NCI-H146 treated with DMSO at 0.1 percent for 48 hours (cell line): ENCODE results near the gene LGALS1.

Experiments used
- DNase-seq: peaks from one replicate; lab custom pipeline; 2025; ENCODE audit not compliant: unreplicated experiment; lab: John Stamatoyannopoulos, UW

Gene LGALS1

DNA sequence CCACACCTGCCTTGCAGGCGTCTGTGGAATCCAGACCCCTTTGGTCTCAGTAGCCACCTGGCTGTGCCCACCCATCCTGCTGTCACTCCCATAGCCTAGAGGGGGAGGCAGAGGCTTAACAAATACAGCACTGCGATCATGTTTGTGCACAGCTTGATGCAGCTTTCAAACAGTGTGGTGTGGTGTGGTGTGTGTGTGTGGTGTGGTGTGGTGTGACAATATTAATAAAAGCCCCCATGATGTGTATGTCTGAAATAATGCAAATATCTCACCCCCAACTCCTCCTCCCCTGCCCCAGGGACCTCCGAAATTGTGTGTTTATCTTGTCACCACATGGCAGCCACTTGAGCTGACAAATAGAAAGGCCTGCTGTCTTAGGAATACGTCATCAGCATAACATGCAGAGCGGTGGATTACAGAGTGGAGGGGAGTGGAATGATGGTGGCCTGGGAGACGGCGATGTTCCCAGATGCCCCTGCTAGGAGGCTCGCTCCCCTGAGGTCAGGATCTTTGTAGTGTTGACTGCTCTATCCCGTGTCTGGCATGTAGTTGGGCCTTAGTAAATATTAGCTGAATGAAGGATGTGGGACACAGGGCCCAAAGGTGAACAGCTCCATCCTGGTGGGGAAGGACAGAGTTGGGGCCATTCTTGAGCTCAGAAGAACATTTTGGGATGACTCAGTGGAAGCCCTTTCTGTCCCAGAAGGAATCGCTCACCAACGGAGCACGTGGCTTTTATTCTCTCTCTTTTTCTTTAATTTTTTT is 14.1 kb upstream of the LGALS1 start:
- DNase-seq, result peak; percentile 7

DNA sequence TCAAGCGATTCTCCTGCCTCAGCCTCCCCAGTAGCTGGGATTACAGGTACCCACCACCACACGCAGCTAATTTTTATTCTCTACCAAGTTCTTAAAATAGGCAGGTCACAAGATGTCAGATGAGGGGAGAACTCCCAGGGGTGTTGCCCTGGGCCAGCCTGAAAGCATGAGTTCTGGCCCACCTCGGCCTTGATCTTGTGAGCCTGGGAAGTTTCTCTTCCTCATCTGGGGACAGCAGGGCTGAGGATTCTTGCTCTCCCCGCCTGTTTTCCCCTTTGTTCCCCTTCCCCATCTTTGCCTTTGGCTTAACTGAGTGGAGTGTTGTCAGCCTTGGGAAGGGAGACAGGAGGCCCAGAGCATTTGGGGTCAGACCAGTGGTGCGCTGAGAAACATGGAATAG is 13.4 kb upstream of the LGALS1 start:
- DNase-seq, result no peak

DNA sequence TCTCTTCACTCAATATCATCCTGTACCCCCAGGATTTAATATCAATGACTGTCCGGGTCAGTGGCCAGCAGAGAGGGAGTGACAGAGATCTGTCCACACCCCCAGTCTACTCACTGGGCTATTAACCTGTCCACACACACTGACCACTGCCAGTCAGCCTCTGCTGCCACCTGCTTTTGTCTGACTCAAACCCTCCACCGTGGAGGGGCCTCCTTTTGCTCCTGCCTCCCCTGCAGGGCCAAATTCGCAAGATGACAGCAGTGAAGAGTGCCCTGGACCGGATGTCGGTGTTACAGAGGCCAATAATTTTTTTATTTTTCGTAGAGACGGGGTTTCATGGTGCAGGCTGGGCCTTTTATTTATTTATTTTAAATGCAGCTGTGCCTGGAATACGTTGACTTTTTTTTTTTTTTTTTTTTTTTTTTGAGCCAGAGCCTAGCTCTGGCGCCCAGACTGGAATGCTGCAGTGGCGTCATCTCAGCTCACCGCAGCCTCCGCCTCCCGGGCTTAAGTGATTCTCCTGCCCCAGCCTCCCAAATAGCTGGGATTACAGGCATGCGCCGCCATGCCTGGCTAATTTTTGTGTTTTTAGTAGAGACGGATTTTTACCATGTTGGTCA is 11.8 kb upstream of the LGALS1 start:
- no peak for DNase-seq

DNA sequence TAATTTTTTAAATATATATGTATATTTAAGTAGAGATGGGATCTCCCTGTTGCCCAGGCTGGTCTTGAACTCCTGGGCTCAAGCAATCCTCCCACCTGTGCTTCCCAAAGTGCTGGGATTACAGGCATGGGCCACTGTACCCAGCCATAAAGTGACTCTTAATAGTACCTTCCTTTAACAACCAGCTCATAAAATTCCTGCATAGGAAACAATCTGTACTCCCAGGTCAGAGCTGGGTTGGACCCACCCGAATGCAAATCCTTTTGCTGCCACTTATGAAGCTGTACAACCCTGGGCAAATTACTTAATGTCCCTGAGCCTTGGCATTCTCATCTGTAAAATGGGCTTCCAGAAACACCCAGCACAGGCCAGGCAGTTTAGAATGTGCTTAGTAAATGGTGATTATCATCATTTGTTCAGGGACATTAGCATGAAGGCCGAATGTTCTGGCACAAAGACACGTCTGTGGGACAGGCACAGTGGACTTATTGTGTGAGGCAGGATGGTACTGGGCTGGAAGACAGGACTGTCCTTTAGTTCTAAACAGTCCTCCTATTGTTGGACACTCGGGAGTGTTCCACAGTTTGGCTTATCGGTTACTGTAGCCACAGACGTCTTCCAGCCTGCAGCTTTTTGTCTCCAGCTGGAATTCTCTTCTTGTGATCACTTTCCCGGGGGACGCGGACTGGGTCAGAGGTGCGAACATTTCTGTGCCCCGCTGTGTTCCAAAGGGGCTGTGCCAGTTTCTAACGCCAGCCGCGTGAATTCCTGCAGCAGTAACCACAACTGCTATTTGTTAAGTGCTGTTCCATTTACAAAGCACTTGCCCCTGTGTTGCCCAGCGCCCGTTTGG is 11.0 kb upstream of the LGALS1 start:
- DNase-seq, result no peak

DNA sequence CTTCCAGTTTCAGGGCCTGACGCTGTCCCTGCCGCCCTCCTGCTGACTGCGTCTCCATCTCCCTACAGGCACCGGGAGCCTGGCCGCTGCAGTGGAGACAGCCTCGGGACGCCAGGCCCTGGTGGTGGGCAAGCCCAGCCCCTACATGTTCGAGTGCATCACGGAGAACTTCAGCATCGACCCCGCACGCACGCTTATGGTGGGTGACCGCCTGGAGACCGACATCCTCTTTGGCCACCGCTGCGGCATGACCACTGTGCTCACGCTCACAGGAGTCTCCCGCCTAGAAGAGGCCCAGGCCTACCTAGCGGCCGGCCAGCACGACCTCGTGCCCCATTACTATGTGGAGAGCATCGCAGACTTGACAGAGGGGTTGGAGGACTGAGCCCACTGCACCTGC is 9.9 kb upstream of the LGALS1 start:
- DNase-seq, result no peak

DNA sequence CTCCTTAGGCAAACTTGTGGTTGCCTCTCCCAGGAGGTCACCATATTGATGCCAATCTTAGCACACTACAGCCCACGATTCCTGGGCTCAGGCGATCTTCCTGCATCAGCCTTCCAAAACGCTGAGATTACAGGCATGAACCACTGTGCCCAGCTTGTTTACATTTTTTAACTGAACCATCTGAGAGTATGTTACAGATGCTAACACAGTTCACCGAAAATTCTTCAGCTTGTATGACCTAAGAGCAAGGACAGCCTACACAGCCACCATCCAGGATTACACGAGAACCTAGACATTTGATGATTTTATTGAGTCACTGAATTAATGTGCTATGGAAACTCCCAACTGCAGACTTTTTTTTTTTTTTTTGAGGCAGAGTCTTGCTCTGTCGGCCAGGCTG is 5.8 kb upstream of the LGALS1 start:
- no peak for DNase-seq

DNA sequence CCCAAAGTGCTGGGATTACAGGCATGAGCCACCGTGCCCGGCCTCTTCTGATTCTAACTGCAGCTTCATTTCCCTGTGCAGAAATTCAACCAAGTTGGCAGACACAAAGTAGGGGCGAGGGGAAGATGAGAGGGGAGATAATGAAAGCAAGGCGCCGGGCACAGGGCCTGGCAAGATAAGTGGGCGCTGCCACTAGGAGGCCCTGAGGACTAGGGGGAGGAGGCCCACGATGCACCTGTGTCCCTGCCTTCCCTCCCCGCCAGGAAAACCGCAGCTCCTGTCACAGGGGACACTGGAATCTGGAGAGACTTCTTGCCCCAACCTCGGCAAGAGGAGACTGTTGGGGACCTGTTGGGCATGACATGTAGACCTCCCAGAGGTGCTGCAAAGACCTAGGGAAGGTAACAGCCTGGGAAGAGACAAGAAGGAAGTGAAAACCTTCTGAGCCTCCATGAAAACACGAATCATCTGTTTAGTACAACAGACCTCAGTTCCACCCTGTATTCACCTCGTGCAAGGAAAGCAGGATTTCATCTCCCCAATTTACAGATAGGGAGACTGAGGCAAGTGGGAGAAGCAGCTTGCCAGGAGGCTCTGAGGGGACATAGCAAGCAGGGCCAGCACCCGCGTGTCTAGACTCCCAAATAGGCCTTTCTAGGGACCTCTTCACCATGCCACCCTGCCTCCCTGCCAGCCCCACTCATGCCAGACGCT is 3.1 kb upstream of the LGALS1 start:
- no peak for DNase-seq

DNA sequence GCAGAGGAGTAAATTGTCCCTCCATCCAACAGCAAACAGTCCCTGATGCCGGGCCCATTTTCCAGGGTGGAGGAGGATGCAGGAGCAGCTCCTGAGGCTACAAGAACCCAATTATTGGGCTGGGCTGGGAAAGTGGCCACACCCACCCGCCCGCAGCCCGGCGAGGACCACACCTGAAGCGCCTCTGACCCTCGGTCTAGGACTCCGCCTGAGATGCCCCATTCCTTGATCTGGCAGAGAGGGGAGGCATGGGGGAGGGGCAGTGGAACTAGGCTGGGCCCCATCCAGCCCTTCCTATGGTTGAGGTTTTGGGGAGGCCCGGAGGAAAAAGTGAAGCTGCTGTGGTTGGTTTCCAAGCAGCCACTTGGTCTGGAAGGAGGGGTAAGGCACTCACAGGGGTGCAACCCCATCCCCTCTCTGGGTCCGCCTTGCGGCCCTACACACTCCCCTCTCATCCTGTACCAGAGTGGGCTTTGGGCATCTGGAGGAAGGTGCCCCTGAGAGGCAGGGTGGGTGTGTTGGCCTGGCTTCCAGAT is 2.4 kb upstream of the LGALS1 start:
- no peak for DNase-seq

DNA sequence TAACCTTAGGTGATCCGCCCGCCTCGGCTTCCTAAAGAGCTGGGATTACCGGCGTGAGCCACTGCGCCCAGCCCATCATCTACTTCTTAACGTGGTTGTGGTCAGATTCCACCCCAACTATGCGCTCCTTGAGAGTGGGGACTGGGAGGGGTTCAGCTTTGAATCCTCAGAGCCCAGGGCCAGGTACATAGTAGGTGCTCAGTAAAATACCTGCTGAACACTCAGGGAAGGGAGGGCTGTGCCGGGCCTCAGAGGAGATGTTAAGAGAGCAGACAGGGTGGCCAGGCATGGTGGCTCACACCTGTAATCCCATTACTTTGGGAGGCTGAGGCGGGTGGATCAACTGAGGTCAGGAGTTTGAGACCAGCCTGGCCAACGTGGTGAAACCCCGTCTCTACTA is 1.2 kb upstream of the LGALS1 start:
- no peak for DNase-seq

DNA sequence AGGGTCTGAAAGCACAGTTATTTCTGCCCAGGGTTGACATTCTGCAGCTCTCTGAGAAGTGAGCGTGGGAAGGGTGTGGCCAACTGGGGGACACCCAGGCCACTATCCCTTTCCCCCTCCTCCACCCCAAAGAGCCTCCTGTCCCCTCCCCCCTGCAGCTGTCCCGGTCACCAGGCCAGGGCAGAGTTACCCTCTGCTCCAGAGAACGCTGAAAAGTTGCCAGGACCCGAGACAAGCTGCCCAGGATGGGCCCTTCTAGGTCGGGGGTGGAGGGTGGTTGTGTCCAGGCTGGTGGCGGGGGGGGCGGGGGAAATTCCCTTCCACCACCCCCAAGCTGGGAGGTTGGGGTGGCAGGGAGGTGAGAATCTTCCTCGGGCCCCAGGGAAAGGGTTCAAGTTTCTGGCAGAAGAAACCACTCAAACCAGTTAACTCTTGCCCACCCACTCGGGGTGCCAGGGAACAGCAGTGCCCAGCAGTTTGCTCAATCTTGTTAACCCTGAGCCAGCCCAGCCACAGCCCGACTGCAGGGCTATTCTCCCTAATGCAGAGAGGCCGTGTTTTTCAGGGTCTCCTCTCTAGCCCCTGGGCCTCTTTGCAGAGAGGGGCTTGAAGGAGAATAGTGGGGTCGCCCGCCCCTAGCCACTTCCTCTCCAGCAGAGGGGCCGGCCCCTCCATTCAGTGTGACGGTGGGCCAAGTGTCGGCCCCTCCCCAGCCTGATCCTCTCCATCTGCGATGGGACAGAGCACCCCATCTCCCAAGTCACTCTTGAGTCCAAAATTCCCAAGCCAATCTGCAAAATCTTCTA is 697 bp downstream of the LGALS1 start:
- DNase-seq, result no peak

DNA sequence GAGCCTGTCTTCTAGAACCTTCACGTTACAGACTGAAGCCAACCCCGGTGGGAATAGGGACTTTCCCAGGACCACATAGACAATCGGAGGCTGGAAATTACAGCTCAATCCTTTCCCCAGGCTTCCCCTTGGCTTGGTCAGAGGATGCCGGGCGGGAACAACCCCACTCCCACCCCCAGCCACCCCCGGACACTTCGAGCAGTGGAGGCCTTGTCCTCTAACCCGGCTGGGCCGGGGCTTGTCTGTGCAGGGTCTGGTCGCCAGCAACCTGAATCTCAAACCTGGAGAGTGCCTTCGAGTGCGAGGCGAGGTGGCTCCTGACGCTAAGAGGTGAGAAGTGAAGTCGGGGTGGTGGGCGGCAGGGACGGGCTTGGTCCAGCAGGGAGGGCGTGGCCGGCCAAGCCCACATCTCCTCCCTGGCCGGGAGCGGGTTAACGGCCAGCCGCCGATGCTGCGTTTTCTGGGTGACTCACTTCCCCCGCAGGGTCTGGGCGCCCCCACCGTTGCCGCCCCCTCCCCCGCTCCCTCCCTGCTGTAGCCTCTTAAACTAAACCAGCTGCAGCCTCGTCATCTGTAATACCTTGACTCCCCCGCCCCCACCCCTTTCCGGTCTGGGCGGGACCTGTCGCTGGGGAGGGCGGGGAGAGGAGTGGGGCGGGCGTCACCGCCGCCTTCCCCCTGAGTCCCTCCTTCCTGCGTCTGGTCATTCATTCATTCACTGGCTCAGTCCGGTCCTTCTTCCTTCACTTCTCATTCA is 1.5 kb downstream of the LGALS1 start:
- DNase-seq, result peak; percentile 30

DNA sequence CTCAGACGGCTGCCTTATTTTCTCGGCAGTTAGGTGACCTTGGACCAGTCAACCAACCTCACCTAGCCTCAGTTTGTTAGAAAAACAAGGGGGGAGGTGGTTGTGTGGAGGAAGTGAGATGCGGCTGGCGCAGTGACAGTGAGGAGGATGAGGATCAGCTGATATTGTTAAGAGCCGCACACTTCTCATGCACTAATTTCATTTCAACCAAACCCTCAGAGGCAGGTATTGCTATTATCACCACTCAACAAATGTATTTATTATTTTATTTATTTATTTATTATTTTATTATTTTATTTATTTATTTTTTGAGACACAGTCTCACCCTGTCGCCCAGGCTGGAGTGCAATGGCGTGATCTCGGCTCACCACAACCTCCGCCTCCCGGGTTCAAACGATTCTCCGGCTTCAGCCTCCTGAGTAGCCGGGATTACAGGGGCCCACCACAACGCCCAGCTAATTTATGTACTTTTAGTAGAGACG is 2.1 kb downstream of the LGALS1 start:
- DNase-seq, result no peak

DNA sequence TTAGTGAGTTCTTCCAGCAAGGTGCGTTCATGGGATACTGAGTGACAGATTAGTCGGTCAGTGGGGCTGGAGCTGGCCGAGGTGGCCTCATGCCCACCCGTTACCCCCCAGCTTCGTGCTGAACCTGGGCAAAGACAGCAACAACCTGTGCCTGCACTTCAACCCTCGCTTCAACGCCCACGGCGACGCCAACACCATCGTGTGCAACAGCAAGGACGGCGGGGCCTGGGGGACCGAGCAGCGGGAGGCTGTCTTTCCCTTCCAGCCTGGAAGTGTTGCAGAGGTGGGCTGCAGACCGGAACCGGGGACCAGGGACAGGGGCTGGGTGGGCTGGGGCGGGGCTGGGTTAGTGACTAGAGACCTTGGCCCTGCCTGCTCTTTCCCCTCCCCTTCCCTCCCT is 2.9 kb downstream of the LGALS1 start:
- no peak for DNase-seq

DNA sequence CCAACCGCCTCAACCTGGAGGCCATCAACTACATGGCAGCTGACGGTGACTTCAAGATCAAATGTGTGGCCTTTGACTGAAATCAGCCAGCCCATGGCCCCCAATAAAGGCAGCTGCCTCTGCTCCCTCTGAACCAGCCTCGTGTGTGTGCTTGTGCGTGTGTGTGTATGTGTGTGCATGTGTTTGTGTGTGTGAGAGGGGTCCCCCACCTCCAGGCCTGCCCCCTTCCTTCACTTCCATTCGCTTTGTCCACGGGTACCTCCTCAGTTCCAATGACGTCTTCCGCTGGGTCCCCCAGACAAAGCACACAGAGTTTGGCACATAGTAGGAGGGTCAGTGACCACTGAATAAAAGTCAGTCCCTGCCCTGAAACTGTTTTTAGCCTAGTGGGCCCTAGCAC is 4.2 kb downstream of the LGALS1 start:
- no peak for DNase-seq

DNA sequence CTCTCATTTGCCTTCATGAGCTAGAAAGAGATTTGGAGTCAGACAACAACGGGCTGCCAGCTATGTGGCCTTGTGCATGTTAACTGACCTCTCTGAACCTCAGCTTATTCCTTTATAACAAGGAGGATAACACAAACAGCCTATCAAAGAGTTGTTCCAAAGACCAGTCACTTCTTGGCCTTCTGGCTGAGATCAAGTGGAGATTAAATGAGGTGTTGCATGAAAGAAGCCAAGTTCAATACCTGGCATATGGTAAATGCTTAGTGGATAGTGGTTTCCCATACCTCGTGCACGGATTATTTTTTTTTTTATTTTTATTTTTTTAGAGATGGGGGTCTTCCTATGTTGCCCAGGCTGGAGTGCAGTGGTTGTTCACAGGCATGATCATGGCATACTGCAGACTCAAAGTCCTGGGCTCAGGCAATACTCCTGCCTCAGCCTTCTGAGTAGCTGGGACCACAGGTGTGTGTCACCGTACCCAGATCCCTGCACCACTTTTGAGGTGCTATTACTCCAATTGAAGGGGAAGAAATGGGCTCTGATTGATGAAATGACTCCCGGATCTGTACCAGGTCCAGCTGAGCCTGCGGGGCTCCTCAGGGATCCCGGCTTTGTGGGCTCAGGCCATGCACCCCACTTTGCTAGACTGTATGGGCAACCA is 4.9 kb downstream of the LGALS1 start:
- no peak for DNase-seq

DNA sequence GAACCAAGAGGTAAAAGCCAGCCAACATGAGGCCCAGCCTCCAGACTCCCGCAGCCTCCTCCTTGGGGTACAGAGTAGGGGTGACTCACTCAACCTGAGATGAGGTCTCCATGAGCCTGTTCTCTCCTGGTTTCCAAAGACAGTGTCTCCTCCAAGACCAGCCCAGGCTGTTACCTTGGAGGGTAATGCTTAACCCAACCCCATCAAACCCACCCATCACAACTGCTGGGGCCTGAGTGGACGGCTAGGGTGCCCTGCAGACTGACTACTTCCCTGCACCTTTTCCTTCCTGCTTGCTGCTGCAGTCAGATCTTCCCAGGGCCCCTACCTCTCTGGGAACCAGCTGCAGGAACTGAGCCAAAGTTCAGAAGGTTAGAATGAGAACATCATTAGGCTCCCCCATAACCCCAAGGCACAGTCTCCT is 5.6 kb downstream of the LGALS1 start:
- no peak for DNase-seq

DNA sequence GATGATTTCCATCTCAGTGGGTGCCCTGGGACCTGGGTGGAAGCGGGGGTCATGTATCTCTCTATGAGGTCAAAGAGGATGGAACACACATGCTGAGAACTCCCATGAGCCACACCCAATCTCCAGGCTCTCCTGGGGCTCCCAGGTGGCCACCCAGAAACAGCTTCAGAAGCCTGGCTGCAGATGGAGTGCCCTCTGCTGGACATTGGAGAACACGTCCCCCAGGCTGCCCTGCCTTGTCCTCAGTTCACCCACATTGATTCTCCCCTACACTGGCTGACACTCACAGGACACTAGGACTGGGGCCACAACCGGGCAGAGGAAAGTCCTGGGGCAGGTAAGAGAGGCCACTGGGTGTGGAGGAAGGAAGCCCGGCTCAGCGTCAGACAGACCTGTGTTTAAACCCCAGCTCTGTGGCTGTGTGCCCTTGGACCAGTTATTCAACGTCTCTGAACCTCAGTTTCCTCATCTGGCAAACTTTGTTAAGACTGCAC is 6.2 kb downstream of the LGALS1 start:
- peak; percentile 10 for DNase-seq

DNA sequence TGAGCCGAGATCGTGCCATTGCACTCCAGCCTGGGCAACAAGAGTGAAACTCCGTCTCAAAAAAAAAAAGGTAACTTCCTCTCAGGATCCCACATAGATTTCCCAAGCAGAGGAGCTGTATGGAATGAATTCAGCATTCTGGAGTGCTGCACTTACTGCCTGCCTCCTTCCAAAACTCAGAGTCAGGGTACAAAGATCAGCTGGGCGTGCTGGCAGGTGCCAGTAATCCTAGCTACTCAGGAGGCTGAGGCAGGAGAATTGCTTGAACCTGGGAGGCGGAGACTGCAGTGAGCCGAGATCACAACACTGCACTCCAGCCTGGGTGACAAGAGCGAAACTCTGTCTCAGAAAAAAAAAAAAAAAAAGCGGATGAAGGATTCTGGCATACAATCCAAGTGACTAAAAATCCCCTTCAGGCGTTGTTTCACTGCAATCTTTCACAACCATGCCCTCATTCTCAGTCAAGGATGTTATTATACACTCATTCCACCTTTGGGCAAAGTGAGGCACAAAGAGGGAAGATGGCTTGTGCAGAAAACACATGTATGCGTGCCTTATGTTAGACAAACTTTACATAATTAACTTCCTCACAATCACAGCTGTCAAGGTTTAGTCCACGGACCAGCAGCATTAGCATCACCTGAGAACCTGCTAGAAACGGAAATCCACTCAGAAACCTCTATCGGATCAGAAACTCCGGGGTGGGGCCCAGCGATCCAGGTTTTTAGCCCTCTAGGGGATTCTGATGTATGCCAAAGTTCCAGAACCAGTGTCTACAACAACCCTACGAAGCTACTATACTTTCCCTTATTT is 9.6 kb downstream of the LGALS1 start:
- DNase-seq, result no peak
